ENCODE results near the gene TMEM41A.
"Not testable (repeated sequence)": the region's sequence is repeated elsewhere in the genome, so short reads cannot be mapped to it uniquely, and the experiment has no call there.

TMEM41A gene

DNA sequence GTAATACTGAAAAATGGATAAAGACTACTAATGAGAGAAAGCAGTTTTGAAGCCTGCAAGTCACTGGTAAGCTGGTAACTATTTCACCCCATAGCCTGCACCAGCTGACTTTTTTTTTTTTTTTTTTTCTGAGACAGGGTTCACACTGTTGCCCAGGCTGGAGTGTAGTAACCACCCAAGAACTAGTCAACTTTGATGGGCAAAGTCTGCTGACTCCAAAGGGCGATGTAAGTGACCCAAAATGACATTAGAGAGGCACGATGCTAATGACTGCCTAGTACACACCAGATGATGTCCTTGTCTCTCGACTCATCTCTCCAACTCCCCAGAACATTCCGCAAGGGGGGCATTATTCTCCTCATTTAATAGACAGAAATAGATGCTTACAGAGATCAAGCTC, 12.9 kb upstream of the TMEM41A start:
- H3K4me3 ChIP-seq (ENCODE audit: low read length) = no peak overlapping the region
- TF ChIP-seq ZNF274 (IDR thresholded peaks at IDR 0.05; ENCODE audit: low read depth, low read length) = no peak

DNA sequence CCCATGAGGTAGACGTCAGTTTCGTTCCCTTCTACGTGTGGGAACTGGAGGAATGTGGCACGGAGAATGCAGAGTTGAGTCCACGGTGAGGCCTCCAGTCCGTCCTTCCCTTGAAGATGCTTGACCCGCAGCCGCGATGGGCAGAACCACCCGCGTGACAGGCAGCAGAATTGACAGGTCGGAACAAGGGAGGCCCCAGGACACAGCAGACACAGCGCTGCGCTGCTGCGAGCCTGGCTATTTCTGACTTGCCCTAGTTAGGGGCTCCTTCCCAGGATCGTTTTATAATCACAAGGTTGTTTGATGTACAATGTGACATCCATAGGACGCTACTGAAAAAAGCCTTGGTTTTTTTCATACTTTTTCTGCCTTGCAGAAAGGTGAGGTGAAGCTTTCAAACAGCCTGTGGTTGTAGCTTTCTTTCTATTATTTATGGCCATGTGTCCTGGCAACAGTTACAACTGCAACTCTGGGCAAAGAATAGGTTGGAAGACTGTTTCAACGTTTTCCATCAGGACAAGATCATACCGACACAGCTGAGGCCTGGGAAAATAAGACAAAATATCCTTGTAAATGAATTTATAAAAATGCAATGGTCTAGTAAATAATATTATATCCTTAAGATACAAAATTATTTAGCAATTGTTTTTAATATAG, 9.6 kb upstream of the TMEM41A start:
- no peak for TF ChIP-seq ZNF274 (IDR thresholded peaks at IDR 0.05; ENCODE audit: low read depth, low read length)
- H3K4me3 ChIP-seq (ENCODE audit: low read length) = no peak overlapping the region

- no peak overlapping the region for H3K4me3 ChIP-seq (ENCODE audit: low read length)
- TF ChIP-seq ZNF274 (IDR thresholded peaks at IDR 0.05; ENCODE audit: low read depth, low read length) = no peak
Observed at GRCh38 chr3:185507883-185508282, 9.0 kb upstream of the TMEM41A start.

DNA sequence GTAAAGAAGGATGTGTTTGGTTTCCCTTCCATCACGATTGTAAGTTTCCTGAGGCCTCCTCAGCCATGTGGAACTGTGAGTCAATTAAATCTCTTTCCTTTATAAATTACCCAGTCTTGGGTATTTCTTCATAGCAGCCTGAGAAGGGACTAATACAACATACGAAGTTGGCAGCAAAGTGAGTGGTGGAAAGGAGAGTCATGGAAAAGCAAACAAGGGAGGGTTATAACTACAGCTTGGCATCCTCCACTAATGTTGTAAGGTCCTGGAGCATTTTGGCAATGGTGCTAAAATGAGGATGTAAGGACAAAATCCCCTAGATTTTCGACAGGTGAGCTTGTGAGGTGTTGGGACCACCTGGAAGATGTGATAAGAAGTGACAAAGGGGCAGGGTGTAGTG, 5.8 kb upstream of the TMEM41A start:
- no peak for TF ChIP-seq ZNF274 (IDR thresholded peaks at IDR 0.05; ENCODE audit: low read depth, low read length)
- H3K4me3 ChIP-seq (ENCODE audit: low read length) = no peak overlapping the region

DNA sequence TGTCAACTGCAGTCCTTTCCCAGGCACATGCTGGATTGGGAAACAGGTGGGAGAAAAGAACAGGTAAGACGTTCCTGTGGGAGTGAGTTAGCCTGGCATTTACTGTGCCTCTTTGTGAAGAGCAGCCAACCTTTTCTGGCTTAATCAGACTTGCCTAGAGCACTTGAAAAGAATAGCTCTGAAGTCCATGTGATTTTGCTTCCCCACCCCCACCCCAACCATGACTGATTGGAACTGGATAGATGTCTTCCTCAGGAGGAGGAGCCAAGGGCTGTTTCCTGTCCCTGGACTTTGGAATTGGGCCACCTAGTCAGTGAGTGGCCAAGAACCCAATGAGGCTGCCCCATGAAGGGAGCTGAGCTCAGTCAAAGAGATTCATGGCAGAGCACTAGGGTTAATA, 4.7 kb upstream of the TMEM41A start:
- TF ChIP-seq ZNF274 (IDR thresholded peaks at IDR 0.05; ENCODE audit: low read depth, low read length) = no peak
- H3K4me3 ChIP-seq (ENCODE audit: low read length) = no peak overlapping the region

- no peak overlapping the region for H3K4me3 ChIP-seq (ENCODE audit: low read length)
- TF ChIP-seq ZNF274 (IDR thresholded peaks at IDR 0.05; ENCODE audit: low read depth, low read length) = no peak
Observed at GRCh38 chr3:185502987-185503386, 4.2 kb upstream of the TMEM41A start.

DNA sequence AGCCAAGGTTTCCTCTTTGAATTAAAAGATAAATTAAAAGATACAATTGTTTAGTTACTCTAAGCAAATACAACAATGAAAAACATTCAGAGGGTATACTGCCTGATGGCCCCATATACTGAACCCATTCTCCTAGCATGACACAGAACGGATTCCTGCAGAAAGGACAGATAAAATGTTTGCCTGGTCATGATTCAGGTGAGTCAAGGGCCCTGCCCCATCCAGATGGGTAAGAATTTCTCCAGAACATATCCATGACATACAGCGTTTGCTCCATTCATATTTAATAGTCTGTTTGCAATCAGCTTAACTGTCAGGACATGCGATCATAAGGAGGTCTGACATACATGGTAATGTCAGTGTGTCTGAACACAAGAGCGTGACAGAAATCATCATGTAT, 8.6 kb downstream of the TMEM41A start:
- no peak overlapping the region for H3K4me3 ChIP-seq (ENCODE audit: low read length)
- no peak for TF ChIP-seq ZNF274 (IDR thresholded peaks at IDR 0.05; ENCODE audit: low read depth, low read length)

DNA sequence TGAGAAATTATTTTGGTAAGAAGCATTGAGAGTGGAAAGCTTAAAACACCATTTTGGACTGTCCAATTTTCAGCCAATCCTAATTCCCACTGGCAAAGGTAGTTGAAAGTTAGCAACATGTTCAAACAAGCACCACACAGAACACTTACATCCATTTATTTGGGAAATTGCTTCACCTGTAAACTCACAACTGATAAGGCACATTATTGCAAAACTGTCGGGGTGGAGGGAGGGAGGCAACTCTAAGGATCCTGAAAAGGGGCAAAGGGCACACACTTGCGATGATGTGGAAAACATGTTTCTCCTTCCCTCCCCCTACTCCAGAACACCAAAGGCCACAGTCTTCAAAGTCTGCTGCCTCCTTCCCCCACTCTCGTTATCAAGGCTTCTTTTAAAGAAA, 9.4 kb downstream of the TMEM41A start:
- no peak overlapping the region for H3K4me3 ChIP-seq (ENCODE audit: low read length)
- no peak for TF ChIP-seq ZNF274 (IDR thresholded peaks at IDR 0.05; ENCODE audit: low read depth, low read length)

DNA sequence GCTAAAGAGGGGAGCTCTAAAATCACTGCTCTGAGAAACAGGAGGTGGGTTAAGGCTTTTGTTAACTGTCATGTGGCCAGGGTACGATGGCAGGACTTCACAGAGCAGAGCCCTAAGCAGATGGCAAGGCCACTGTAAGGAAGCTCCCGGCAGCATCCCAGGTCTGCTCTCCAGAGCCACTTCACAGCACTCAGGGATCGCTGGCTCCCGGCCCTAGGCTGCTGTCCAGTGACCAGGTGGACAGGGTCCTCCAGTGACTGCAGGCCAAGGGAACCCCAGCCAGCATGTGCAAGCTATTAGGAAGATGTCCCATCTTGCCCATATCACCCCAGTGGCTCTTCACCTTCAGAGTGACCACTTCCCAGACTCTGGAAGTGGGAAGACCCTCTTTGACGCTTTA, 10.4 kb downstream of the TMEM41A start:
- no peak for TF ChIP-seq ZNF274 (IDR thresholded peaks at IDR 0.05; ENCODE audit: low read depth, low read length)
- no peak overlapping the region for H3K4me3 ChIP-seq (ENCODE audit: low read length)

- TF ChIP-seq ZNF274 (IDR thresholded peaks at IDR 0.05; ENCODE audit: low read depth, low read length) = no peak
- no peak overlapping the region for H3K4me3 ChIP-seq (ENCODE audit: low read length)
Observed at GRCh38 chr3:185486394-185486793, 12.4 kb downstream of the TMEM41A start.

DNA sequence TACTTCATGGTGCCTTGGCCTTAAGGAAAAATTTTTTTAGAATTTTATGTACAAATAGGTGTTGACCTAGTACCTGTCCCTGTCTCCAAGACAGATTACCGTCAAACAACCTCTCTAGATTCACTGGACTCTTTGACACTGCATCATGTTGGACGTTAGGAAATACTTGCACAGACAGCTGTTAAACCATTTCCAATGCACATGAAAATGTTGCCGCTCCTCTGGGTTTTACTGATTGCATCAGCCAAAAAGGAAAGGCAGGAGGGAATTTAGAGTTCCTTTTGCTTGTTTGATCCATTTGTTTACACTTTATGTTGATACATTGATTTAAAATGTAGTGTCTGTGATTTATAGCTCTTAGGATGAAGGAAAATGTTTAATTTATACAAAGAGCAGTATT, 14.5 kb downstream of the TMEM41A start:
- no peak overlapping the region for H3K4me3 ChIP-seq (ENCODE audit: low read length)
- TF ChIP-seq ZNF274 (IDR thresholded peaks at IDR 0.05; ENCODE audit: low read depth, low read length) = no peak

DNA sequence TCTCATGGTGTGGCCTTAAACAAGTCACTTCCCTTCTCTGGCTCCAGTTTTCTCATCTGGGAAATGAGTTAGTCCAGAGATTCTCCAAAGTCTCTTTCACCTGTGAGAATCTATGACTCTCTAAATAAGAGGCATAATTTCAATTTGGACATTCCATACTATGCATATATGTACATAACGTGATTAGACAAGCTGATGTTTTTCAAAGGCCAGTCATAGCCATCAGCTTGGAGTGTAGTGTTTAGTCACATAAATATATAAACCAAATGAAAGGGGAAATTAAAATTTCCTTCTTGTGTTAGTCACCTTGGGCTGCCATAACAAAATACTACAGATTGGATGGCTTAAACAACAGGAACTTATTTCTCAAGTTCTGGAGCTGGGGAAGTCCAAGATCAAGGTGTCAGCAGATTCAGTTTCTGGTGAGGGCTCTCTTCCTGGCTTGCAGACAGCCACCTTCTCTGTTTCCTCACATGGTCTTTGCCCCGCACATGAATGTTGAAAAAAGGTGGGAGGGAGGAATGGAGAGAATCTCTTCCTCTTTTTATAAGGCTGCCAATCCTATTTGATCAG, 19.4 kb downstream of the TMEM41A start:
- TF ChIP-seq ZNF274 (IDR thresholded peaks at IDR 0.05; ENCODE audit: low read depth, low read length) = no peak
- no peak overlapping the region for H3K4me3 ChIP-seq (ENCODE audit: low read length)

GRCh38 chr3:185477316-185477715, 21.5 kb downstream of the TMEM41A start:
- no peak overlapping the region for H3K4me3 ChIP-seq (ENCODE audit: low read length)
- TF ChIP-seq ZNF274 (IDR thresholded peaks at IDR 0.05; ENCODE audit: low read depth, low read length) = no peak

- not testable (repeated sequence) for H3K4me3 ChIP-seq (ENCODE audit: low read length)
Observed at GRCh38 chr3:185474922-185475321, 23.9 kb downstream of the TMEM41A start.

DNA sequence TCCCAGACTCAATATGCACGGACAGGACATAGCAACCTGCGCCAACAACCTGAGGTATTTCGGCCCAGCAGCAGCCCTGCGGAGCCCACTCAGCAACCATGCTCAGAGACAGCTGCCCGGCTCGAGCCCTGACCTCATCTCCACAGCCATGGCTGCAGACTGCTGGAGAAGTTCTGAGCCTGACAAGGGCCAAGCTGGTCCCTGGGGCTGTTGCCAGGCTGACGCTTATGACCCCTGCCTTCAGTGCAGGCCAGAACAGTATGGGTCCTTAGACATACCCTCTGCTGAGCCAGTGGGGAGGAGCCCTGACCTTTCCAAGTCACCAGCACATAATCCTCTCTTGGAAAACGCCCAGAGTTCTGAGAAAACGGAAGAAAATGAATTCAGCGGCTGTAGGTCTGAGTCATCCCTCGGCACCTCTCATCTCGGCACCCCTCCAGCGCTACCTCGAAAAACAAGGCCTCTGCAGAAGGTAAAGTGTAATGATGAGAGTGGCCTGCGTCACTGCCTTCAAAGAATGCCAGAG, 25.5 kb downstream of the TMEM41A start:
- no peak overlapping the region for H3K4me3 ChIP-seq (ENCODE audit: low read length)
- no peak for TF ChIP-seq ZNF274 (IDR thresholded peaks at IDR 0.05; ENCODE audit: low read depth, low read length)

- no peak for TF ChIP-seq ZNF274 (IDR thresholded peaks at IDR 0.05; ENCODE audit: low read depth, low read length)
- no peak overlapping the region for H3K4me3 ChIP-seq (ENCODE audit: low read length)
Observed at GRCh38 chr3:185470323-185470722, 28.5 kb downstream of the TMEM41A start.
